Transverse colon (tissue), 4 donors: ENCODE measurements around the gene TBC1D12. TPM values are rescaled to one million over a fixed set of nuclear protein-coding genes. Genes with fewer than 3 reads are reported as not detected.

Source experiments
- DNase-seq: peaks from one replicate; pipeline ENCODE4 v3.0.0-alpha.2; 2019
- H3K27ac ChIP-seq, 4 donors: fragments of 200-600 bp; sonication (generic); 2 replicates each; pipeline ENCODE4 v1.5.1; 2016 to 2018; ENCODE audit warnings: inconsistent platforms in 4 of 4
- H3K27me3 ChIP-seq: fragments of 200-600 bp; sonication (generic); 2 replicates; pipeline ENCODE4 v1.5.1; 2017; ENCODE audit warnings: inconsistent platforms
- H3K36me3 ChIP-seq, 4 donors: fragments of 200-600 bp; sonication (generic); 2 replicates each; pipeline ENCODE4 v1.5.1; 2017 to 2019; ENCODE audit warnings: inconsistent platforms in 4 of 4
- H3K4me1 ChIP-seq, 4 donors: fragments of 200-600 bp; sonication (generic); 2 replicates each; pipeline ENCODE4 v1.5.1; 2017 to 2020; ENCODE audit warnings: inconsistent platforms in 4 of 4
- H3K4me3 ChIP-seq, 4 donors: fragments of 200-600 bp; sonication (generic); 1 replicate in 1 of 4; 2 replicates in 3 of 4; pipeline versions ENCODE4 v1.5.1 to v1.6.1; 2017 to 2019; ENCODE audit warnings: inconsistent platforms in 4 of 4
- H3K9me3 ChIP-seq, 2 donors: fragments of 200-600 bp; sonication (generic); 2 replicates each; pipeline ENCODE4 v1.5.1; 2017 to 2019; ENCODE audit warnings: inconsistent platforms in 2 of 2
- EP300 ChIP-seq: sonication (generic); formaldehyde crosslinking; IDR thresholded peaks from one replicate; pipeline ENCODE4 v1.6.1; 2017; ENCODE audit warnings: antibody characterized with exemption, low read depth
- POLR2A ChIP-seq: fragments of 450-650 bp; IDR thresholded peaks from one replicate; pipeline ENCODE4 v1.6.1; 2016; ENCODE audit warnings: antibody characterized with exemption, mild to moderate bottlenecking, moderate library complexity
- POLR2AphosphoS5 ChIP-seq, 3 donors: sonication (generic); formaldehyde crosslinking; IDR thresholded peaks; one replicate each; pipeline ENCODE4 v1.6.1; 2016; ENCODE audit warnings: antibody characterized with exemption in 3 of 3
- WGBS, 2 donors: methylation state at CpG; one replicate each; pipeline ENCODE4 v1.1.5; 2018; ENCODE audit warnings: low coverage in 1 of 2; 5-methylcytosine and 5-hydroxymethylcytosine counted together
- in situ Hi-C, 4 donors: fragments of 200-750 bp; cut with MboI; loops; one replicate each; pipeline versions ENCODE4 v1.15.0 to v1.15.1; 2017; ENCODE audit warnings: low sequenced_read_pairs in 3 of 4, low pct_ligation_motif_present in 1 of 4, low pct_unique_long_range_greater_than_20kb in 1 of 4
- intact Hi-C: fragments of 100-400 bp; cut with DNase I; formaldehyde crosslinking; loops from one replicate; pipeline ENCODE4 v1.15.1; 2023; ENCODE audit warnings: low total_unique reads
- total RNA-seq, 4 donors: library from RNA; depleted of rRNA; stranded (reverse); fragments of >200 nt; gene quantifications; one replicate each; pipeline ENCODE4 v1.1.0, GENCODE V29; 2016
- TF ChIP-seq, protein P1 (sequence below), 5 experiments: fragments of 200-600 bp in 3 of 5; fragments of 450-650 bp in 2 of 5; sonication (generic) in 3 of 5; IDR thresholded peaks; 1 replicate in 2 of 5; 2 replicates in 3 of 5; pipeline ENCODE4 v1.5.1; 2016 to 2017; ENCODE audit warnings: antibody characterized with exemption in 5 of 5, inconsistent platforms in 3 of 5, mild to moderate bottlenecking in 2 of 5, moderate library complexity in 1 of 5

Gene TBC1D12
- total RNA-seq, 4 donors from 2014 or later: 27.2 to 58.0 (median 38.0) TPM

GRCh38 chr10:94364482-94364881 lies 37.9 kb upstream of the TBC1D12 start:
- in situ Hi-C loops: no loop called here
- Histone ChIP-seq H3K36me3 (no peaks in the 10 kb centered on the region), H3K27ac (no peak overlapping the region), H3K9me3 (no peaks in the 10 kb centered on the region), H3K27me3 (no peaks in the 10 kb centered on the region), H3K4me3 (no peak overlapping the region), H3K4me1 (peaks cover 9 to 22% (median 15%) of the 10 kb centered on the region in 4 donors)
- 71 to 90% methylated on average over 1 of the region's 1 CpG for WGBS, 2 donors
- intact Hi-C loops: loop anchor here (10.0 kb wide), 1 partner anchor 80 kb away; no protein-coding TSS in a partner anchor
- TF ChIP-seq POLR2AphosphoS5 (IDR thresholded peaks at IDR 0.05) (no peak), POLR2A (no peak), EP300 (no peak)
- TF ChIP-seq, protein P1, sequence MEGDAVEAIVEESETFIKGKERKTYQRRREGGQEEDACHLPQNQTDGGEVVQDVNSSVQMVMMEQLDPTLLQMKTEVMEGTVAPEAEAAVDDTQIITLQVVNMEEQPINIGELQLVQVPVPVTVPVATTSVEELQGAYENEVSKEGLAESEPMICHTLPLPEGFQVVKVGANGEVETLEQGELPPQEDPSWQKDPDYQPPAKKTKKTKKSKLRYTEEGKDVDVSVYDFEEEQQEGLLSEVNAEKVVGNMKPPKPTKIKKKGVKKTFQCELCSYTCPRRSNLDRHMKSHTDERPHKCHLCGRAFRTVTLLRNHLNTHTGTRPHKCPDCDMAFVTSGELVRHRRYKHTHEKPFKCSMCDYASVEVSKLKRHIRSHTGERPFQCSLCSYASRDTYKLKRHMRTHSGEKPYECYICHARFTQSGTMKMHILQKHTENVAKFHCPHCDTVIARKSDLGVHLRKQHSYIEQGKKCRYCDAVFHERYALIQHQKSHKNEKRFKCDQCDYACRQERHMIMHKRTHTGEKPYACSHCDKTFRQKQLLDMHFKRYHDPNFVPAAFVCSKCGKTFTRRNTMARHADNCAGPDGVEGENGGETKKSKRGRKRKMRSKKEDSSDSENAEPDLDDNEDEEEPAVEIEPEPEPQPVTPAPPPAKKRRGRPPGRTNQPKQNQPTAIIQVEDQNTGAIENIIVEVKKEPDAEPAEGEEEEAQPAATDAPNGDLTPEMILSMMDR (IDR thresholded peaks at IDR 0.05): no peak
- DNase-seq: no peak

DNA sequence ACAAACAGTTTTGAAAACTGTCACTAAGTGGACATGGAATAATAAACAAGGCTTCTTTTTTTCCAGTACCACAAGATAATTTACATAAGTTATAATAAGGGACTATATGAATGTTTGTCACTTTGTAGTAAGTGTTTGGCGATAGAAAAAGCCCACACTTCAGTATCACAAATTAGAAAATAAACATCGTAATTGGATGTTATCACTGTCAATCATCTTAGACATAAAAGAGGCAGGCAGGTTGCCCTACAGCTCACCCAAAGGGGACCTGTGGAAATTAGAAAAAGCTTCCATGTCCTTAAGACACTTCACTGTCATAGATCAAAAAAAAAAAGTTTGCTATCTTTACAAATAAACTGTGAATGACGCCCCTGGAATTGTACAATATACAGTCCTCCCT lies 36.0 kb upstream of the TBC1D12 start:
- Histone ChIP-seq H3K36me3 (no peaks in the 10 kb centered on the region), H3K9me3 (no peaks in the 10 kb centered on the region), H3K4me3 (no peak overlapping the region), H3K27ac (no peak overlapping the region), H3K4me1 (peaks cover 9 to 14% (median 10%) of the 10 kb centered on the region in 4 donors), H3K27me3 (no peaks in the 10 kb centered on the region)
- in situ Hi-C loops (no loop called here), intact Hi-C loops (loop anchor here (10.0 kb wide), 1 partner anchor 78 kb away; no protein-coding TSS in a partner anchor)
- WGBS, 2 donors: 72 to 85% methylated on average over 3 of the region's 3 CpGs
- no peak for DNase-seq
- TF ChIP-seq EP300 (no peak), POLR2AphosphoS5 (IDR thresholded peaks at IDR 0.05) (no peak), POLR2A (no peak)
- TF ChIP-seq, protein P1 (IDR thresholded peaks at IDR 0.05): no peak

DNA sequence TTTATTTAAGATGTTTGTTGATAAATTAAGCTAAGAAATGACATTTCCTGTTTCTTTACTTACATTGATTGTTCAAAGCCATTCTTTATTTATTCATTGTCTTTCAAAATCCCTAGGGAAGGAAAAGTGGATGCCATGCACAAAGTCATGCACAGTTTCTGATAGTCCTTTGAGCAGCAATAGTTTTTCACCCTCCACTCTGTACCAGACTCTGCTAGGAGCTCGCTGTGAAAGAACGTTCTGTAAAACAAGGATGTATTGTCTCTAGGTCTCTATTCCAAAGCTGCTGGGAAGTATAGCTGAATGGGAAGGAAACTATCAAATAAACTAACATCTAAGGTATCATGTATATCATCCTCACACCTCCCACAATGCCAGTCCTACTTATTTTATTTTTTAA lies 31.8 kb upstream of the TBC1D12 start:
- Histone ChIP-seq H3K4me3 (no peak overlapping the region), H3K27me3 (peaks cover 7% of the 10 kb centered on the region), H3K4me1 (no peaks in the 10 kb centered on the region), H3K27ac (no peak overlapping the region), H3K36me3 (no peaks in the 10 kb centered on the region), H3K9me3 (no peaks in the 10 kb centered on the region)
- intact Hi-C loops: no loop called here
- TF ChIP-seq POLR2AphosphoS5 (IDR thresholded peaks at IDR 0.05): no peak
- TF ChIP-seq, protein P1 (IDR thresholded peaks at IDR 0.05): no peak
- no peak for TF ChIP-seq POLR2A
- TF ChIP-seq EP300: no peak
- WGBS, 2 donors: 61 to 72% methylated on average over 2 of the region's 2 CpGs
- in situ Hi-C loops: no loop called here
- DNase-seq: no peak

DNA sequence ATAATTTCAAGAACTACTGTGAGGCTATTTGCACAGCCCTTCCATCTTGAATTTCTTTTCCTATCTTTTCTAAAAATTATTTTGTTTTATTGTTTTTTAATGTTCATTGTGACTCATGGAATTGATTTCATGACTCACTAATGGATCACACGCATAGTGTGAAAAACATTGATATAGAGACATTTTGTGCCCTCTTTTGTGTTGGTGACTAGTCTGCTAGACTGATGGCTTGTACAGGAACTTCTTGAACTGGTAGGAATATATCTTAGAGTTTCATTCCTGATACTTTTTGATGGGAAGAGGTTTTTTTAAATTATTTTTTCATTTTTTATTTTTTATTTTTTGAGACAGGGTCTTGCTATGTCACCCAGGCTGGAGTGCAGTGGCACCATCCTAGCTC lies 27.0 kb upstream of the TBC1D12 start:
- DNase-seq: no peak
- TF ChIP-seq EP300 (no peak), POLR2A (no peak), POLR2AphosphoS5 (IDR thresholded peaks at IDR 0.05) (no peak)
- TF ChIP-seq, protein P1 (IDR thresholded peaks at IDR 0.05): no peak

More for the DNA sequence above, 27.0 kb upstream of the TBC1D12 start:
- Histone ChIP-seq H3K27me3 (peaks cover 7% of the 10 kb centered on the region), H3K36me3 (no peaks in the 10 kb centered on the region), H3K4me1 (peaks cover 0 to 5% (median 0%) of the 10 kb centered on the region in 4 donors), H3K4me3 (no peak overlapping the region), H3K27ac (no peak overlapping the region), H3K9me3 (no peaks in the 10 kb centered on the region)
- intact Hi-C loops (no loop called here), in situ Hi-C loops (no loop called here)
- WGBS, 2 donors: 85 to 89% methylated on average over 1 of the region's 1 CpG
